Medulla oblongata (tissue), 1 donor: ENCODE results near the gene VSIG10L2.

ENCODE experiments used
- DNase-seq: peaks from one replicate; pipeline ENCODE4 v3.0.0-alpha.2; 2015; ENCODE audit errors: extremely low spot score

VSIG10L2 gene

DNA sequence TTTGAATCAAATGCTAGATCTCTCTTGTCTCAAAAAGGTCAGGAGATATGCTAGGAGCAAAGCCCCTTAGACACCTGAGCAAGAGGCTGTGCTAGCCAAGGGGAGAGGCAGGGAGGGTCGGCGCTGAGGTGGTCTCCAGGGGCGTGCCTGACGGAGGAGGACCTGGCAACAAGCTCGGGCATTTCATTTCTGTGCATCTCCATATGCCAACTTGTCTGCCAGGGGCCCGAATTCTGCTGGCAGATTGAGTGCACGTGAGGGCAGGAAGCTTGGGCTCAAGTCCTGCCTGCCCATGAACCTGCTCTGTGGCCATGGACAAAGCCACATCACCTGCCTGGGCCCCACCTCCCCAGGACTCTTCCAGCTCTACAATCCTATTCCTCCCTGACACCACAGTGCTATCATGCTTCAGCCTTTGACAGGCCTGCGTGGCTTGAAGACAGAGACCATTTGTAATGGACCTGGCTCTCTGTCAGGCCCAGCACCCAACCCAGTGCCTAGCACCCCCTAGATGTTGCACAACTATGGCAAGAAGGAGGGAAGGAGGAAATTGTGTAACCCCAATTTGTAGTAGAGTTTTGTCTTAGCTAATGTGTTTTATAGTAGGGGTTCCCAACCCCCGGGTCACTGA, 16.3 kb upstream of the VSIG10L2 start:
- DNase-seq: peak; percentile 53

- DNase-seq: no peak
These were observed 15.8 kb upstream of the VSIG10L2 start for GRCh38 chr11:125930076-125930450.

GRCh38 chr11:125931116-125931515, 14.7 kb upstream of the VSIG10L2 start:
- DNase-seq: no peak

- DNase-seq: no peak
These were observed 14.2 kb upstream of the VSIG10L2 start for GRCh38 chr11:125931668-125932067.

- no peak for DNase-seq
These were observed 13.5 kb upstream of the VSIG10L2 start for GRCh38 chr11:125932301-125932700.

DNA sequence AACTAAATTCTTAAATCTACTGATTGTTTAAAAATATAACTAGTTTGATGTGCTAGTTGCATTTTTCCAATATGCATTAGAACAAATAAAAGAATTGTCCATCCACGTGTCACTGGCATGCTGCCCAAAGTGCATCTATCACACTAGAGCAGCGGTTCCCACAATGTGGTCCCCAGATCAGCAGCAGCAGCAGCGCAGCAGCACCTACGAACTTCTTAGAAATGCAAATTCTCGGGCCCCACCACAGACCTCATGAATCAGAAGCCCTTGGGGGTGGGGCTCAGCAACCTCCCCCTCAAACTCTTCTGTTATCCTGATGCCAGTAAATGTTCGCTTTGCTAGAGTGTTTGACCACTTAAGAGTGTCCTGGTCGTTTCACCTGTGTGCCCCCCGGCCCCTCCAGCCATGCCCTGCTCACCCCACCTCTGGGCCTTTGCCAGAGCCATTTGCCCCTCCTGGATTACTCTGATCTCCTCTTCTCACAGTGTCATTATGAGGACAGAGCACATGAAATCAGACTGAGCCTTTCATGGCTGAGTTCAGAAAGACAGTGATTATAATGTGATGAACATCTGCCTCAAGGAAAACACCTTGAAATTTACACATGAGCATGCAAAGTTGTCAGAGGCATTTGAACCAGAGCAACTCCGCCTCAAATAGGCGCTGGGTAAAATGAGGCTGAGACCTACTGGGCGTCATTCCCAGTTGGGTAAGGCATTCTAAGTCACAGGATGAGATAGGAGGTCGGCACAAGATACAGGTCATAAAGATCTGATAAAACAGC, 12.6 kb upstream of the VSIG10L2 start:
- no peak for DNase-seq

- DNase-seq: no peak
These were observed 11.4 kb upstream of the VSIG10L2 start for GRCh38 chr11:125934473-125934872.

- DNase-seq: no peak
These were observed 10.8 kb upstream of the VSIG10L2 start for GRCh38 chr11:125935056-125935455.

- DNase-seq: no peak
These were observed 10.1 kb upstream of the VSIG10L2 start for GRCh38 chr11:125935618-125936199.

- DNase-seq: no peak
These were observed 7.4 kb upstream of the VSIG10L2 start for GRCh38 chr11:125938418-125938817.

DNA sequence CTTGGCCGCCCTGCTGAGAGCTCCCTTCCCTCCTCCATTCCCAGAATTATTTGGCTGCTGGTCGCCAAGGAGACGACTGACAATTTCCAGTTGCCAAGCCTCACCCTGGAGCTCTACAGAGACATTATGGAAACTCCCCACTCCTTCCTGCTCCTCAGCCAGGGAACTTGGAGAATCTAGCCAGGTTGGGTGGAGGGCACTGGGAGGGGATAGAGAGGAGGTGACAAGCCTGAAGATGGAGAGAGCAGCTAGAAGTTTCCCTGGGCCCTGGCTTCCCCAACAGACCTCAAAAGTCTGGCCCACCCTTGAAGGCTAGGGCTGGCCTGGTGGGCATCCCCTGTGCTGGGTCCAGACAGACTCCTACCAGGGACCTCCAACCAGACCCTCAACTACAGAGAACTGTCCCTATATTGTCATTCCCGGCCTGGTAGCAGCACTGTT, 6.7 kb upstream of the VSIG10L2 start:
- DNase-seq: no peak

DNA sequence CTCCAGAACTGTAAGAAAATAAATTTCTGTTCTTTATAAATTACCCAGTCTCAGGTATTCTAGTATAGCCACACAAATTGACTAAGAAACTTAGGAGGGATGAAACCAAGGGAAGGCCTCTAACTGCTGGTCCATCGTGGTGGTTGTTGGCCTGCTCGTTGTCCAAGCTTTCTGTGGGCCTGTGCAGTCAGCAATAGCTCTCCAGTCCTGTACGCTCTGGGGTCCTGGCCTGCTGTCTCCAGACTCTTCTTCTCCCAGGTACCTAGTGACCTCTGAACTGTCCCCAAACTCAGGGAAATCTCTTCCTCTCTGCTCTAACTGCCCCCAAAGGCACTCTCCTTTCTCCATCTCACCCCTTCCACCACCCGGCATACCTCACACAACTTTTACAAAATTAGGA, 5.7 kb upstream of the VSIG10L2 start:
- no peak for DNase-seq

- no peak for DNase-seq
These were observed 4.6 kb upstream of the VSIG10L2 start for GRCh38 chr11:125941267-125941618.

- peak; percentile 27 for DNase-seq
These were observed 3.9 kb upstream of the VSIG10L2 start for GRCh38 chr11:125941619-125942611.

- no peak for DNase-seq
These were observed 2.9 kb upstream of the VSIG10L2 start for GRCh38 chr11:125942771-125943428.

DNA sequence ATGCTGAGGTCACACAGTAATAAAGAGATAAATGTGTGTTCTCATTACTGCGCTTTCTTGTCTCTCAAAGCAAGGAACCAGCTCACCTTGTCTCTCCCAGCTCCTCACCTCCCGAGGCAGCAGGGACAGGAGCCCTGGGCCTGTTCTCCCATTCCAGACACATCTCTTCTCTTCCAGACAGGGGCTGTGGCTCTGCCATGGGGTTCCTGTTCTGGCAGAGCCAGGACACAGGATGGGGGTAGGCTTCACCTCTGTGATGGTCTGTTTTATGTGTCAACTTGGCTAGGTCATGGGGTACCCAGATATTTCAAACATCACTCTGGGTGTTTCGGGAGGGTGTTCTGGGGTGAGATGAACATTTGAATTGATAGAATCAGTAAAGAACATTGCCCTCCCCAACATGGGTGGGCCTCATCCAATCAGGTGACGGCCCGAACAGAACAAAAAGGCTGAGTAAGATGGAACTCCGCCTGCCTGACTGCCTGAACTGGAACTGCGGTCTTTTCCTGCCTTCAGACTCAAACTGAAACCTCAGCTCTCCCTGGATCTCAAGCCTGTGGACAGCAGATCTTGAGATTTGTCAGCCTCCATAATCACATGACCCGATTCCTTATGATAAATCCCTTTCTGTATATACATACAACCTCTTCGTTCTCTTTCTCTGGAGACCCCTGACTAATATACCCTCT, 2.0 kb upstream of the VSIG10L2 start:
- DNase-seq: no peak

GRCh38 chr11:125944350-125945010, 1.4 kb upstream of the VSIG10L2 start:
- DNase-seq: no peak

- DNase-seq: no peak
These were observed 640 bp upstream of the VSIG10L2 start for GRCh38 chr11:125945011-125945796.

GRCh38 chr11:125946712-125947418, 1.0 kb downstream of the VSIG10L2 start:
- no peak for DNase-seq
